ENCODE results near the gene CACNG4.

Gene CACNG4

GRCh38 chr17:67067571-67068482 is 103.3 kb downstream of the CACNG4 start:
- no peak for TF ChIP-seq CTCF (IDR thresholded peaks at IDR 0.05; ENCODE audit: extremely low read depth, missing control alignments)
- DNase-seq (ENCODE audit: low spot score): no peak

GRCh38 chr17:67068999-67069398 is 104.5 kb downstream of the CACNG4 start:
- DNase-seq (ENCODE audit: low spot score): no peak
- TF ChIP-seq CTCF (IDR thresholded peaks at IDR 0.05; ENCODE audit: extremely low read depth, missing control alignments): no peak

DNA sequence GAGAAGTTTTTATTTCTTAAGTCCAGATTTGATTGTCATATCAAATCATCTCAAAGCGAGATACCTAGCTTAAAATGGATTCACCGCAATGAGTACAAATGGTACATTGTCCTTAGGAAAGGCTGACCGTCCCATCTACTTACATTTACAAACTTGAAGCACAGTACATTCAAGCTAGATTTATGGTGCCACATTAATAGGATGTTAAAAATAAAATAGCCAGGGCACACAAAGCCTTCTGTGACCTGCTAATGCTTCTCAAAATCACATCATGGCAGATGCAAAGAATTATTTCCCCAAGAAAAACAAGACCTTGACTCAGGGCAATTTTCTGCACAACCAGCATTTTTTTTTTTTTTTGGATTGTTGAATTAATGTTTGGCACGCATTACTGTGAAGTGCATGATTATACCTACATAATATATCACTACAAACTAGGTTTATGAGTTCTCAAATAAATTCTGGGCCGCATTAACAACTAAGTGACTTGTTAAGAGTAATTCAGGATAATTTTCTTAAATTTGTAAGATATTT is 105.2 kb downstream of the CACNG4 start:
- no peak for TF ChIP-seq CTCF (IDR thresholded peaks at IDR 0.05; ENCODE audit: extremely low read depth, missing control alignments)
- no peak for DNase-seq (ENCODE audit: low spot score)

GRCh38 chr17:67071595-67071994 is 107.1 kb downstream of the CACNG4 start:
- no peak for DNase-seq (ENCODE audit: low spot score)
- TF ChIP-seq CTCF (IDR thresholded peaks at IDR 0.05; ENCODE audit: extremely low read depth, missing control alignments): no peak

DNA sequence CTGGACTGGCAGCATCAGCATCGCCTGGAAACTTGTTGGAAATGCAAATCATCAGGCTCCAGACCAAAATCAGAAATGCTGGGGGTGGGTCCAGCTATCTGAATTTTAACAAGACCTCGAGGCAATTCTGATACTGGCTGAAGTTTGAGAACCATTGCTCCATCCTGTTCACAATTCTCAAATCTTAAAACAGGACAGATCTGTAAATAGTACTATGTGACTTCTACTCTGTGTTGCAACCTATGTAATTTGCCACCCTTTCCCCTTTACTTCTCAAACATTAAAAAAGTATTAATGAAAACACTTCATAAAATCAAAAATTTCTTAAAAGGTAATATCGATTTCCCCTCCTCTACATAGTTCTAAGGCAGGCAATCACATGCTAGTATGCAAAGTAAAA is 108.4 kb downstream of the CACNG4 start:
- TF ChIP-seq CTCF (IDR thresholded peaks at IDR 0.05; ENCODE audit: extremely low read depth, missing control alignments): no peak
- DNase-seq (ENCODE audit: low spot score): no peak

- no peak for TF ChIP-seq CTCF (IDR thresholded peaks at IDR 0.05; ENCODE audit: extremely low read depth, missing control alignments)
- DNase-seq (ENCODE audit: low spot score): no peak
Measured at GRCh38 chr17:67074781-67075180, 110.3 kb downstream of the CACNG4 start.

GRCh38 chr17:67076290-67076689 is 111.8 kb downstream of the CACNG4 start:
- DNase-seq (ENCODE audit: low spot score): no peak
- no peak for TF ChIP-seq CTCF (IDR thresholded peaks at IDR 0.05; ENCODE audit: extremely low read depth, missing control alignments)

Data from GM20000 (cell line).